Fibroblast of lung (primary cell): ENCODE measurements around the gene WNT5B.

ENCODE experiments used
- EZH2 ChIP-seq: IDR thresholded peaks from 2 replicates; pipeline ENCODE4 v1.5.1; 2012; ENCODE audit warnings: low read length, control low read depth, mild to moderate bottlenecking; ENCODE audit errors: missing control alignments
- TF ChIP-seq, protein P1 (sequence below), 2 donors: IDR thresholded peaks in 1 of 2; conservative IDR thresholded peaks in 1 of 2; 1 replicate in 1 of 2; 2 replicates in 1 of 2; pipeline ENCODE4 v1.5.1; 2011 to 2012; ENCODE audit warnings: low read length in 2 of 2, control low read depth in 1 of 2, inconsistent platforms in 1 of 2, low read depth in 1 of 2, mild to moderate bottlenecking in 1 of 2

DNA sequence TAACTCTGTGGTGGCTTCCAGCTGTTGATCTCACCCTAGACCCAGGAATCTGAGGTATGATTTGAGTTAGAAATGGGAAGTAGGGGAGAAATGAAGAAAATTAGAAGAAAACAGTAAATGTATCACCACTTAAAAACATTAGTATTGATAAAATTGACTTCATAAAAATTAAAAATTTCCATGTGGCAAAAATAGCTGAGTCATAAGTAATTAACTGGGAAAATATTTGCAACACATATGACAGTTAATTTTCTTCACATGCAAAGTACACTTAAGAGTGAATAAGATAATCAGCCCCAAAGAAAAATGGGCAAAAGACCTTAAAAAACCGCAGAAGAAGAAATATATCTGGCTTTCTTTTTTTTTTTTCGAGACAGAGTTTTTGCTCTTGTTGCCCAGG lies 36.3 kb downstream of the WNT5B start:
- no peak for TF ChIP-seq EZH2
- TF ChIP-seq, protein P1, sequence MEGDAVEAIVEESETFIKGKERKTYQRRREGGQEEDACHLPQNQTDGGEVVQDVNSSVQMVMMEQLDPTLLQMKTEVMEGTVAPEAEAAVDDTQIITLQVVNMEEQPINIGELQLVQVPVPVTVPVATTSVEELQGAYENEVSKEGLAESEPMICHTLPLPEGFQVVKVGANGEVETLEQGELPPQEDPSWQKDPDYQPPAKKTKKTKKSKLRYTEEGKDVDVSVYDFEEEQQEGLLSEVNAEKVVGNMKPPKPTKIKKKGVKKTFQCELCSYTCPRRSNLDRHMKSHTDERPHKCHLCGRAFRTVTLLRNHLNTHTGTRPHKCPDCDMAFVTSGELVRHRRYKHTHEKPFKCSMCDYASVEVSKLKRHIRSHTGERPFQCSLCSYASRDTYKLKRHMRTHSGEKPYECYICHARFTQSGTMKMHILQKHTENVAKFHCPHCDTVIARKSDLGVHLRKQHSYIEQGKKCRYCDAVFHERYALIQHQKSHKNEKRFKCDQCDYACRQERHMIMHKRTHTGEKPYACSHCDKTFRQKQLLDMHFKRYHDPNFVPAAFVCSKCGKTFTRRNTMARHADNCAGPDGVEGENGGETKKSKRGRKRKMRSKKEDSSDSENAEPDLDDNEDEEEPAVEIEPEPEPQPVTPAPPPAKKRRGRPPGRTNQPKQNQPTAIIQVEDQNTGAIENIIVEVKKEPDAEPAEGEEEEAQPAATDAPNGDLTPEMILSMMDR (conservative IDR thresholded peaks at IDR 0.05 in 1 of 2, IDR thresholded peaks at IDR 0.05 in 1 of 2; ENCODE audit: low read depth in 1 of 2, low read length in 2 of 2) = no peak
